Measurements from ENCODE around the gene ADAM12. TPM values are rescaled to one million over a fixed set of nuclear protein-coding genes. Genes with fewer than 3 reads are reported as not detected.
A peak's percentile ranks its signal among the peaks of the same experiment; 100 is the strongest.

The ADAM12 gene
- total RNA-seq, 1 experiment from 2014 or later, result not detected

- Histone ChIP-seq H2AFZ (ENCODE audit: low read depth, low read length, poor library complexity, severe bottlenecking) (no peak overlapping the region), H4K20me1 (ENCODE audit: insufficient read depth) (no peaks in the 10 kb centered on the region), H3K9ac (ENCODE audit: low read length) (no peak overlapping the region), H3K9me3 (ENCODE audit: control insufficient read depth in 1 of 2, insufficient read depth in 1 of 2, low read depth in 1 of 2, low read length in 2 of 2) (no peaks in the 10 kb centered on the region), H3K79me2 (ENCODE audit: insufficient read depth, low read length) (no peaks in the 10 kb centered on the region), H3K4me1 (ENCODE audit: control insufficient read depth in 1 of 2, insufficient read depth in 2 of 2, low read length in 2 of 2) (no peaks in the 10 kb centered on the region), H3K4me3 (replicated peaks in 1 of 2; ENCODE audit: low read depth in 1 of 2, low read length in 2 of 2) (no peak overlapping the region), H3K36me3 (ENCODE audit: control insufficient read depth in 1 of 2, insufficient read depth in 2 of 2, low read length in 2 of 2) (no peaks in the 10 kb centered on the region), H3K27ac (ENCODE audit: low read depth, low read length) (no peak overlapping the region), H3K9me2 (ENCODE audit: insufficient read depth) (no peaks in the 10 kb centered on the region), H3K4me2 (ENCODE audit: low read length) (no peak overlapping the region), H3K27me3 (ENCODE audit: insufficient read depth, low read length) (peaks cover 58% of the 10 kb centered on the region)
- TF ChIP-seq ZBTB33 (IDR thresholded peaks at IDR 0.05; ENCODE audit: extremely low read depth, insufficient replicate concordance, low read length) (no peak), SP1 (IDR thresholded peaks at IDR 0.05; ENCODE audit: low read depth) (no peak), CBX3 (IDR thresholded peaks at IDR 0.05; ENCODE audit: low read depth) (no peak), RAD21 (IDR thresholded peaks at IDR 0.05; ENCODE audit: low read depth) (peak; percentile 91), EZH2 (IDR thresholded peaks at IDR 0.05) (no peak), CTCF (IDR thresholded peaks at IDR 0.05 in 2 of 3, conservative IDR thresholded peaks at IDR 0.05 in 1 of 3; ENCODE audit: borderline replicate concordance in 1 of 3, insufficient read depth in 1 of 3, low read depth in 2 of 3, low read length in 2 of 3) (peak; percentile 74 to 93 (median 88)), POLR2A (IDR thresholded peaks at IDR 0.05; ENCODE audit: borderline replicate concordance, extremely low read depth, insufficient read depth, insufficient read length) (no peak)
- ChIA-PET CTCF (interaction anchor here (0.6 to 2.8 kb wide), 9 partner anchors 9 to 1693 kb away, joined by 3 to 26 read pairs (median 6); no protein-coding TSS in a partner anchor), RAD21 (ENCODE audit: low non-redundant PET in 1 of 2, low total read pairs in 2 of 2, uncharacterized antibody in 2 of 2, unreplicated experiment in 2 of 2) (interaction anchor here in 1 of 2 experiments (1.4 kb wide), 1 partner anchor 343 kb away, joined by 5 read pairs; no protein-coding TSS in a partner anchor), POLR2A (no interaction called here)
- intact Hi-C loops (cut with micrococcal nuclease), result loop anchor here (1.0 to 10.0 kb wide), 5 partner anchors 179 to 588 kb away; no protein-coding TSS in a partner anchor
- ATAC-seq, result peak; percentile 82
- DNase-seq (ENCODE audit: low read depth, low spot score), result peak; percentile 50
- no TSS peak for BruUV-seq (replicated peaks)
Observed at GRCh38 chr10:126160971-126161630, 227.2 kb downstream of the ADAM12 start.
